GM19239 (cell line): ENCODE data around the gene CHADL.

Source experiments
- DNase-seq: peaks from one replicate; pipeline ENCODE4 v3.0.0; 2011; ENCODE audit warnings: low spot score; ENCODE audit not compliant: insufficient read length
- FAIRE-seq: peaks from 2 replicates; lab custom pipeline; 2011; peaks lifted over from hg19 to GRCh38; lab: Jason Lieb, UNC

CHADL gene

GRCh38 chr22:41231369-41231768, 9.4 kb downstream of the CHADL start:
- no peak for DNase-seq
- FAIRE-seq, result no peak

DNA sequence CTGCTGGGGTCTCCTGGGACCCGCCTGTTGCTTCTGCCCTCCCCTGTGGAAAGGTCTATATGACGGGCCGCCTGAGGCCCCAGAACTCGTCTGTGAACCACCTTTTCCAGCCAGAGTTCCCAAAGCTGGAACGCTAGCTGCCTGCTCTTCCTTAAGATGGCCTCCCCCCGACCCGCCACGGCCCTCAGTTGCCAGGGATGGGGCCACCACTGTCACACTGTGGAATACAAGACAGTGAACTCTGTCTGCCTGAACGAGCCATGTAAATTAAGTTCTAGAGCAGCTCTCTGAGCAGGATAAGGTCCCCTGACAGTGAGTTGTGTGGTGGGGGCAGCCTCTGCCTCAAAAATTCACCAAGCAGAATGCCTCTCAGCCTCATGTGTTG, 10.3 kb downstream of the CHADL start:
- FAIRE-seq, result no peak
- DNase-seq, result no peak

- DNase-seq (no peak), FAIRE-seq (no peak)
Observed at GRCh38 chr22:41229730-41230400, 10.9 kb downstream of the CHADL start.

DNA sequence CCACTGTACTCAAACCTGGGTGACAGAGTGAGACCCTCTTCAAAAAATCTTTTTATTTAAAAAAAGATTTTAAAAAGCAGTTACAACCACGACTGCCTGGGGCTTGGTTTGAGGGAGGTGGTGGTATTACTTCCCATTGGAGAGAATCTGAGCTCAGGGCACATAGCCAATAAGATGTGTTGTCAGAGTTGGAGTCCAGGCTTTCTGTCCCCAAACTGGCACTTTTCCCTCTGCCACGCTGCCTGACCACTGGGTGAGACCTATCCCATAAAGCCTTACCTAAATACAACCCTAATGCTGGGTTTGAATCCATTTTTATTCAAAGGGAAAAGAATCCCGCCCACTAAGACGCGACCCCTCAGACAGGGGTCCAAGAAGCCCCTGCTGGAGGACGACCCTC, 11.5 kb downstream of the CHADL start:
- FAIRE-seq, result no peak
- DNase-seq, result no peak

GRCh38 chr22:41226723-41227655, 13.7 kb downstream of the CHADL start:
- DNase-seq (no peak), FAIRE-seq (no peak)

DNA sequence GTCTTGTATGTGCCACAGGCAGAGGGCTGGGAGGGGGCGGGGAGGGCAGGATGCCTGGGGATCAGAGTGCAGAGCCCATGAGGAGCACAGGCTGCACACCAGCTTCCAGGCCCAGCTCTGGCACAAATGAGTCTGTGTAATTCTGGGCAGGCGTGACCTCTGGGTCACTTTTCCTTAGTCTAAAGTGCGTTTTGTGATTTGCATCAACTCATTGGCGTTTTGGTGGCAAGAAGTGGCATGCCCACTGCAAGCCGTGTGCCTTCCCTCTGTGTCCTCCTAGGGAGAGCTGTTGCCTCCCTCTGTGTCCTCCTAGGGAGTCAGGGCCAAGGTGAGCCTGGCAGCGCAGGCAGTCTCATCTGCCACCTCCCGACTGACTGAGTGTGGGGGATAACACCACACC, 17.2 kb downstream of the CHADL start:
- DNase-seq (no peak), FAIRE-seq (no peak)

DNA sequence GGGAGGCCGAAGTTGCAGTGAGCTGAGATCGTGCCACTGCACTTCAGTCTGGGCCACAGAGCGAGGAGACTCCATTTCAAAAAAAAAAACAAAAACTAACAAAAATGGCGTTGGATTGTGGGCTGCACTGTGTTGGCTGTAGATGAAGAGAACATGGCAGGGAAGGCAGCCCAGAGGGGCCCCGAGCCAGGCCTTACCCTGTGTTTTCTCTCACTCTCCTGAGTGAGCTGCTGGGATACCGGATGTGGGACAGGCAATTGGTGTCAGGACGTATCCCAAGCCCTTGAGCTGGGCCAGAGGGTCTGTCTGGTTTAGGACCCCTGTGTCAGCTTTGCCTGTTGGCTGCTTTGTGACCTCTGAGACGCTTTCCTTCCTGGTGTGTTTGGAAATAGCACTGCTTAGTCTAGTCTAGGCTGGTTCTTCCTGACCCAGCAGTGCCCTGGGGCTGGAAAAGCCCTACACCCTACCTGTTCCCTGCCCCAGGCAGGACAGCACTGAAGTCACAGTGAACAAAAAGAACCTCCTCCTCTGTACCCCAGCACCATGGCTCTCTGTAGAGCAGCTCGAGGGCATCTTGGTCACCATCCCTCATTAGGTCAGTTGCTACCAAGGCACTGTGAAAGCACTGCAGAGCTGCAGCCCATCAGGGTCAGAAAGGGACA, 17.8 kb downstream of the CHADL start:
- FAIRE-seq, result no peak
- no peak for DNase-seq

- DNase-seq (no peak), FAIRE-seq (peak; percentile 77)
Observed at GRCh38 chr22:41217553-41218157, 23.1 kb downstream of the CHADL start.

DNA sequence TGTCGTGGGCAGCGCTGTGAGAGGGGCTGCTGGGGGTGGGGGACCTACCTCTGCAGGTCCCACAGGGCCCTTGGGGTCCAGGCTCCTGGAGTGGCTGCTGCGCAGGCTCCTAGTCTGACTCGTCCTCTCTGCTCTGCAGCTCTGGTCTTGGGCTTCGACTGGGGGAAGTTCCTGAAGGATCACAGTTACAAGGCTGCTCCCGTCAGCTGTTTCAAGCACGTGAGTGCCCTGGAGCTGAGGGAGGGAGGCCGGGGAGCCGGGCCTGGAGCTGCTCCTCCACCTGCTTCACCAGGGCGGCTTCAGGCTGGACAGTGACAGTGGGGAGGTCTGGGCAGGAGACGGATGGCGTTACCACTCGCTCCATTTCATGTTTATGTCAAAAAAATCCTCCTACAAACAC, 23.7 kb downstream of the CHADL start:
- DNase-seq, result no peak
- FAIRE-seq, result no peak

- FAIRE-seq, result no peak
- no peak for DNase-seq
Observed at GRCh38 chr22:41215926-41216325, 24.8 kb downstream of the CHADL start.

- FAIRE-seq (no peak), DNase-seq (no peak)
Observed at GRCh38 chr22:41215409-41215808, 25.3 kb downstream of the CHADL start.

DNA sequence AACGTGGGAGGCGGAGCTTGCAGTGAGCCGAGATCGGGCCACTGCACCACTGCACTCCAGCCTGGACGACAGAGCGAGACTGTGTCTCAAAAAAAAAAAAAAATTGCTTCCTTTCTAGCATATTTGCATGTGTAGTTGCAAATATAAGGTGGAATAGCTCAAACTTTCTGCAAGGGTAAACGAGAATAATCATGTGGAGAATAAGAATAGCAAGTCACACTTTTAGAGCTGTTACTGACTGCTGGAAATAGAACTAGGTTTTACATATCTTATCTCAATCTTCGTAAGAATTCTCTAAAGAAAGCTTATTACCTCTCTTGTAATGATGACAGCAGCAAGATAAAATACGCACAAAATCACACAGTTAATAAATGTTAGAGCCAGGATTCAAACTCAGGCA, 34.0 kb downstream of the CHADL start:
- peak; percentile 85 for FAIRE-seq
- no peak for DNase-seq

- peak; percentile 100 for FAIRE-seq
- DNase-seq, result peak; percentile 98
Observed at GRCh38 chr22:41204992-41205900, 35.5 kb downstream of the CHADL start, which contains the start of gene L3MBTL2. Gene L3MBTL2 (plus strand): TSS chr22:41205312. CDS start chr22:41205363, 51 bp downstream.

DNA sequence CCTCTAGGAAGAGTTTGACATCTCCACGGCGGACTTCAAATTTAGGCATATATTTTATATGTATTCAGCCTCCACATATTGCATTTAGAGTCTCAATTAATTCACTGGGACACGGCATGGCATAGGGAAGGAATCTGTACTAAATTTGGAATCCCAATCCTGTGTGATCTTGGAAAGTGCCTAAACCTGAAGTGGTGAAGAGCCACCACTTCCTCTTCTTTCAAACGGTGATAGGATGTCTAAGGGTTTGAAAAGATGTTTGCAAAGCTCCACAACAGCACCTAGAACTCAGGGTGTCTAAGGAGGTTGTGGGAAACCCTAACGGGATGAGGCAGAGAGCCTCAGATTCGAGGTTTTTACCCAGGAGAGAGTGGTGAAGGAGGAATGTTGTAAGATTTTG, 36.7 kb downstream of the CHADL start:
- FAIRE-seq (no peak), DNase-seq (no peak)

DNA sequence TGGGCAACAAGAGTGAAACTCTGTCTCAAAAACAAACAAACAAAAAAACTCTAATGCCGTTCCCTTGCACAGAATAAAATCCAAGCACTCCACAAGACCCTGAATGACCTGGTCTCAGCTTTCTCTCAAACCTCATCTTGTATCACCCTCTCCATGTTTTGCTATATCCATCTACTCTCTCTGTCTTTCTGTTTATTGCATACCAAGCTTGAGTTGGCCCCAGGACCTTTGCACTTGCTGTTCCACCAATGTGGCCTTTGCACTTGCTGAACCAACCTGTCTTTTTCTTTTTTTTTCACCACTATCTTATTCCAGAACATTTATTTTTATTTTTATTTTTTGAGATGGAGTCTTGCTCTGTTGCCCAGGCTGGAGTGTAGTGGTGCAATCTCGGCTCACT, 37.6 kb downstream of the CHADL start:
- DNase-seq, result no peak
- FAIRE-seq, result no peak

DNA sequence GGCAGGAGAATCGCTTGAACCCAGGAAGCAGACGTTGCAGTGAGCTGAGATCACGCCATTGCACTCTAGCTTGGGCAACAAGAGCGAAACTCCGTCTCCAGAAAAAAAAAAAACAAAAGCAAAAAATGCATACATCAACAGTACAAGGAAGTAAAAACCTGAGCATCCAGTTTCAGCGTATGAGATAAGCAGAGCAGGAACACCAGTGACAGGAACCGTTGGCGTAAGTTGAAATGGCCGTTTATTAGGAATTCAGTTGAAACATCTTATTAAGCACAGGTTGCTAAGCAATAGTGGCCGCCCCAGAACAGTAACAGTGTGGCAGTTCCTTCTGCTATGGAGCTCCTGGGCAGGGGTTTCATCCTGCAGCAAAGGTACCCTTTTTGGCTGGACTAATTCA, 39.6 kb downstream of the CHADL start:
- FAIRE-seq, result no peak
- DNase-seq, result no peak

DNA sequence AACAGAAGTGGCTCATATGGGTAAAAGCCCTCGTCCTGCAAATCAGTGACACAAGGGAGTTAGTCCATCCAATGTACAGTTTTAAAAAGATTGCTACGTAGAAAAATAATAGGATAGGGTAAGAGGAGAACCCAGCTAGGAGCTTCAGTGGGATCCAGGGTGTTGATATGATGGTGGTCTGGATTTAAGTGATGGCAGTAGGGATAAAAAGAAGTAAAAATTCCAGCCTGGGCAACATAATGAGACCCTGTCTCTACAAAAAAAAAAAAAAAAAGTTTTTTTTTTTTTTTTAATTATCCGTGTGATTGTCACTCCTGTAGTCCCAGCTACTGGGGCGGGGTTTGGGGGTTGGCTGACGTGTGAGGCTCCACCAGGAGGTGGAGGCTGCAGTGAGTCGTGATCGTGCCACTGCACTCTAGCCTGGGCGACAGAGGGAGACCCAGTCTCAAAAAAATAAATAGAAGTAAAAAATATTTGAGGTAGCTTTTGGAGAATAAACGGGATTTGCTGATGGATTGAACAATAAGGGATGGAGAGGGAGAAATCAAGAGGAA, 42.6 kb downstream of the CHADL start:
- peak; percentile 8 for FAIRE-seq
- DNase-seq, result no peak

DNA sequence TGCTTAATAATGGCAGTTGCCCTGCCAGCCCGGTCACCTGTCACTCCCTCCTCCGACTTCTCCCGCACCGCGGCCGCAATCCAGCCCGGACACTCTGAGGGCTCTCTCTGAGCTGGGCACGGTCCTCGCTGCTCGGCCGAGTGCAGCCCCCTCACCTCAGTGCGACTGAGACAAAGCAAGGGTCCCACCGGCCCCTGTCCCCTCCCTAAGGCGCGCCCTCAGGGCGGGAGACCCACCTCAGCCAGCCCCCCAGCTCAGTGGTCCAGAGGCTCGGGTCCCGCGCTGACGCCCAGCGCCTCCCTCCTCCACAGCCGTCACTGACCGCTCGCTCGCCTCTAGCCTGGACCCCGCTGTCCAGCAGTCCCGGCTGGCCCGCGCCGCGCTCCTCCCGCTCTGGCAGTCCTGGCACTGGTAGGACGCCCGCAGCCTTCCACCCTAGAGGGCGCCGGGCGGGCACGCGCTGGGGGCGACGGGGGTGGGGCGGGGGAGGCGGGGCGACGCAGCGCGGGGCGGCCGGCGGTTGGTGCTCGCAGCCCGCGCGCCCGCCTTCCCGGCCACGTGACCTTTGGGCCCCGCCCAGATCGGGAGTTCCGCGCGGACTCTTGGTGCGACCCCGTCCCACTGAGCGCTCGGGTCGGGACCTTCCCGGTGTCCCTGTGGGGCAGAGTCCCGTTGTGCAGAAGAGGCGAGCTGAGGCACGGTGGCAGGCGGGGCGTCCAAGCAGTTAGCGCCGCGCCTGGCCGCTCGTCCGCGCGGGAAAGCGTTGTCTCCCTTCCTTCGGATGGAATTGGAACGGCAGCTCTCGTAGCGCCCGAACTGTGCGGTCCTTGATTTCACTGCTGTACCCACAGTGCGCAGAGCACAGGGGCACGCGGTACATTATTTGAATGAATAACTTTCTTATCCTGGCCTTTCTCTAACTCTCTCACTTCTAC, 43.4 kb downstream of the CHADL start:
- peak; percentile 81 for DNase-seq
- FAIRE-seq, result no peak
